Body of pancreas (tissue), 4 donors: ENCODE data around the gene FOXO6. TPM values are rescaled to one million over a fixed set of nuclear protein-coding genes. Genes with fewer than 3 reads are reported as not detected.

Experiments
- ATAC-seq: fragments of 150-250 bp; one replicate; pipeline ENCODE4 v1.9.1; 2016
- DNase-seq, 4 donors: peaks; one replicate each; pipeline ENCODE4 v3.0.0-alpha.2; 2019
- H3K27ac ChIP-seq, 4 donors: fragments of 200-600 bp; sonication (generic); 1 replicate in 3 of 4; 2 replicates in 1 of 4; pipeline versions ENCODE4 v1.5.1 to v1.6.1; 2016 to 2019; ENCODE audit warnings: mild to moderate bottlenecking in 1 of 4, mixed read lengths in 1 of 4, moderate library complexity in 1 of 4
- H3K27me3 ChIP-seq, 2 donors: fragments of 200-600 bp; sonication (generic); one replicate each; pipeline ENCODE4 v1.6.0; 2016; ENCODE audit warnings: mild to moderate bottlenecking in 1 of 2
- H3K36me3 ChIP-seq, 2 donors: fragments of 200-600 bp; sonication (generic); replicated peaks in 1 of 2; 2 replicates each; pipeline ENCODE4 v1.5.1; 2016; ENCODE audit warnings: low read depth in 2 of 2; ENCODE audit not compliant: insufficient read depth in 1 of 2
- H3K4me1 ChIP-seq: fragments of 200-600 bp; sonication (generic); one replicate; pipeline ENCODE4 v1.6.0; 2016
- H3K4me3 ChIP-seq, 2 donors: fragments of 200-600 bp; sonication (generic); 1 replicate in 1 of 2; 2 replicates in 1 of 2; pipeline ENCODE4 v1.5.1; 2016 to 2019
- H3K9me3 ChIP-seq, 3 donors: fragments of 200-600 bp; sonication (generic); 1 replicate in 2 of 3; 2 replicates in 1 of 3; pipeline ENCODE4 v1.5.1; 2016
- POLR2A ChIP-seq, 3 donors: fragments of 450-650 bp; IDR thresholded peaks; one replicate each; pipeline ENCODE4 v1.6.1; 2016; ENCODE audit warnings: antibody characterized with exemption in 3 of 3, mild to moderate bottlenecking in 2 of 3
- WGBS, 2 donors: methylation state at CpG; one replicate each; pipeline ENCODE4 v1.1.5; 2017; 5-methylcytosine and 5-hydroxymethylcytosine counted together
- intact Hi-C: fragments of 100-400 bp; cut with DNase I; formaldehyde crosslinking; loops from one replicate; pipeline ENCODE4 v1.15.1; 2023
- total RNA-seq, 2 donors: library from RNA; depleted of rRNA; stranded (reverse); fragments of >200 nt; gene quantifications; one replicate each; pipeline ENCODE4 v1.1.0, GENCODE V29; 2016
- TF ChIP-seq, protein P1 (sequence below), 7 experiments: fragments of 450-650 bp in 4 of 7; fragments of 200-600 bp in 3 of 7; sonication (generic) in 3 of 7; IDR thresholded peaks; one replicate each; pipeline ENCODE4 v1.5.1; 2016 to 2019; ENCODE audit warnings: antibody characterized with exemption in 7 of 7

Gene FOXO6
- total RNA-seq, 2 donors from 2014 or later = 1.0 to 2.3 TPM

DNA sequence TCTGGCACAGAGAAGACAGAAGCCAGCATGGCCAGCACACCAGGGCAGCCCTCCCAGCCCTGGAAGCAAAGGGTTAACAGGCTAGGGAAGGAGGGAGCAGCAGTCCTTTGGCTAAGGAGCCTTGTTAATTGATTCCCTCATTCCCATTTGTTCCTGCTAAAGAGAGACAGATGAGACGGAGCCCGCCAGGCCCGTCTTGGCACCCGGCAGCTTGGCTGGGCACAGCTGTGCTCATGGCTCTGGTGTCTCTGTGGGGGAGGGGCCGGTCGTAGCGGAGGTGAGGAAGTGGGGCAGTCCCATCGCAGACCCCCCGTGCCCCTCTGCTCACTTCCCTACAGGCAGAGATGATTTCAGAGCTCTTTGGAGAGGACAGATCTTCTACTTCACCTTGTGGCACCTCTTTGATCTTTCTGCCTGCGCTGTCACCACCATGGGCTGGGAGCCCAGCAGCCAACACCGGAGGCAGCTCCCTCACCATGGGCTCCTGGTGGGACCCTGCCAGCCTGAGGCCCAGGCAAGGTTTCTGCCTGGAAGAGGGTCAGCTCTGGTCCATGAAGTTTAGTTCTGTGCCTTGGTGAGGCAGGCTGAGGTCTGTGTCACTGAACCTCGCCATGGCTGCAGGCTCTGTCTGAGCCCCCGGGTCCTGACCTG lies 38.0 kb downstream of the FOXO6 start:
- H3K4me1 ChIP-seq = peaks cover 7% of the 10 kb centered on the region
- WGBS, 2 donors = 26 to 28% methylated on average over 5 to 13 of the region's 13 CpGs
- no peaks in the 10 kb centered on the region for H3K36me3 ChIP-seq
- no peak overlapping the region for H3K27ac ChIP-seq
- peak; percentile 36 for ATAC-seq
- TF ChIP-seq POLR2A (IDR thresholded peaks at IDR 0.05) = no peak
- TF ChIP-seq, protein P1, sequence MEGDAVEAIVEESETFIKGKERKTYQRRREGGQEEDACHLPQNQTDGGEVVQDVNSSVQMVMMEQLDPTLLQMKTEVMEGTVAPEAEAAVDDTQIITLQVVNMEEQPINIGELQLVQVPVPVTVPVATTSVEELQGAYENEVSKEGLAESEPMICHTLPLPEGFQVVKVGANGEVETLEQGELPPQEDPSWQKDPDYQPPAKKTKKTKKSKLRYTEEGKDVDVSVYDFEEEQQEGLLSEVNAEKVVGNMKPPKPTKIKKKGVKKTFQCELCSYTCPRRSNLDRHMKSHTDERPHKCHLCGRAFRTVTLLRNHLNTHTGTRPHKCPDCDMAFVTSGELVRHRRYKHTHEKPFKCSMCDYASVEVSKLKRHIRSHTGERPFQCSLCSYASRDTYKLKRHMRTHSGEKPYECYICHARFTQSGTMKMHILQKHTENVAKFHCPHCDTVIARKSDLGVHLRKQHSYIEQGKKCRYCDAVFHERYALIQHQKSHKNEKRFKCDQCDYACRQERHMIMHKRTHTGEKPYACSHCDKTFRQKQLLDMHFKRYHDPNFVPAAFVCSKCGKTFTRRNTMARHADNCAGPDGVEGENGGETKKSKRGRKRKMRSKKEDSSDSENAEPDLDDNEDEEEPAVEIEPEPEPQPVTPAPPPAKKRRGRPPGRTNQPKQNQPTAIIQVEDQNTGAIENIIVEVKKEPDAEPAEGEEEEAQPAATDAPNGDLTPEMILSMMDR (IDR thresholded peaks at IDR 0.05) = no peak
- H3K9me3 ChIP-seq = no peaks in the 10 kb centered on the region
- no peak overlapping the region for H3K4me3 ChIP-seq
- DNase-seq = peak; percentile 29 to 64 (median 48)
- no peaks in the 10 kb centered on the region for H3K27me3 ChIP-seq
- intact Hi-C loops = no loop called here

DNA sequence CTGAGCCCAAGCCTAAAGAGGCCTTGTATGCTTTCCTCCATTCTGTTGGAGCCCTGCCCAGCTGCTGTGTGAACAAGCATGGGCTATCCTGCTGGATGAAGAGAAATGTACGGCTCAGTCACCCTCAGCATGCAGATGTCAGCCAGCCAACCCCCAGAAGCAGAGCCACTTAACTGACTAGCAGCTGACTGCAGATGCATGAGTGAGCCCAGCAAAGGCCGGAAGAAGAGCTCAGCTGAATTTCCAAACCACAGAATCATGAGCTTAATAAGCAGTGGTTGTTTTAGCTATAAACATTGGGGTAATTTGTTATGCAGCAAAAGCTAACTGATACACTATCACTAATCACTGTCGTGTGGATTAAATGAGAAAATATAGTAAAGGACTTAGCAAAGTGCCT lies 39.0 kb downstream of the FOXO6 start:
- peak in 1 of 4 donors; percentile 25 for DNase-seq
- ATAC-seq = no peak
- TF ChIP-seq, protein P1 (IDR thresholded peaks at IDR 0.05) = no peak
- TF ChIP-seq POLR2A (IDR thresholded peaks at IDR 0.05) = no peak

DNA sequence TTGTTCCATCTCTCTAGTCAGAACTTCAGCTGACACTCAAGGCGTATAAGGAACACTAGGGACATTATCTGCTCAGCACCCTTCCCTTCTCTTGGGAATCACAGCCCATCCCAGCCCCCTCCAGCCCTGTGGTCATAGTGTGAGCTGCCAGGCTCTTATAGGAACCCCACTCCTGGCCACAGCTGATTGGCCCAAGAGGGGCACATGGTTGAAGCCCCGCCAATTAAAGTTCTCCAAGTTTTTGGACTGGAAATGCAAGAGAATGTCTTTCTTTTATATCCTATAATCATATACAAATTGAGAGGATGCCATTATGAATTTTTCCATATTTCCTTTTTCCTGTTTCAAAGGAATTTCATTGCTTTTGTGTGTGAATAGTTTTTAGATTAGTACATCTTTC lies 40.7 kb downstream of the FOXO6 start:
- no peak overlapping the region for H3K27ac ChIP-seq
- H3K4me3 ChIP-seq = no peak overlapping the region
- no peaks in the 10 kb centered on the region for H3K9me3 ChIP-seq
- H3K36me3 ChIP-seq = no peaks in the 10 kb centered on the region
- 79 to 87% methylated on average over 2 of the region's 2 CpGs for WGBS, 2 donors
- TF ChIP-seq, protein P1 (IDR thresholded peaks at IDR 0.05) = no peak
- TF ChIP-seq POLR2A (IDR thresholded peaks at IDR 0.05) = no peak
- no peak for ATAC-seq
- H3K27me3 ChIP-seq = no peaks in the 10 kb centered on the region
- no peak for DNase-seq
- H3K4me1 ChIP-seq = peaks cover 7% of the 10 kb centered on the region
- intact Hi-C loops = no loop called here

More for the DNA sequence above, 39.0 kb downstream of the FOXO6 start:
- peaks cover 7% of the 10 kb centered on the region for H3K4me1 ChIP-seq
- no peak overlapping the region for H3K4me3 ChIP-seq
- no peaks in the 10 kb centered on the region for H3K27me3 ChIP-seq
- intact Hi-C loops = no loop called here
- no peaks in the 10 kb centered on the region for H3K9me3 ChIP-seq
- WGBS, 2 donors = 69 to 80% methylated on average over 3 of the region's 3 CpGs
- no peak overlapping the region for H3K27ac ChIP-seq
- H3K36me3 ChIP-seq = no peaks in the 10 kb centered on the region

DNA sequence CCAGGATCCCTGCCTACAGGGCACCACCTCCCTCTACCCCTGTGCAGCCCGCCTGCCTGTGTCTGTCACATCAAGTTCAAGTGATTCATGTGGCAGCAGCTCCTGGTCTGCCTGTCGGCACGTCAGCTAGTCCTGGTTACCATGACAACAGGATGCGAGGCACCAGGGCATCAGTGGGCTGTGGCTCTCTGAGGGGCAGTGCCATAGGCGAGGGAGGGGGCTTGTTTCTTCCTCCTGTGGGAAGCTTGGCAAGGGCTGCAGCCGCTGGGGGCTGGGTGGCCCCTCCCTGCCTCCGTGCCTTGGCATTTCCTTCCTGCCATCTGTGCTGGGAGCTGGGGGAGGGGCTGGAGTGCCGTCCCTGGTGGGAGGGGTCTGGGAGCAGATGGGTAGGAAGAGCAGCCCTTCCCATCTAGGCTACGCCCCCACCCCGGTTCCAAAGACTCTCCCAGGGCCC lies 43.1 kb downstream of the FOXO6 start:
- no peaks in the 10 kb centered on the region for H3K27me3 ChIP-seq
- TF ChIP-seq, protein P1 (IDR thresholded peaks at IDR 0.05) = no peak
- TF ChIP-seq POLR2A (IDR thresholded peaks at IDR 0.05) = no peak
- ATAC-seq (no peak), DNase-seq (no peak)
- 6 to 15% methylated on average over 9 to 10 of the region's 10 CpGs for WGBS, 2 donors
- intact Hi-C loops = no loop called here
- H3K4me1 ChIP-seq = peaks cover under 1% of the 10 kb centered on the region
- H3K27ac ChIP-seq = no peak overlapping the region
- H3K9me3 ChIP-seq = no peaks in the 10 kb centered on the region
- no peak overlapping the region for H3K4me3 ChIP-seq
- no peaks in the 10 kb centered on the region for H3K36me3 ChIP-seq
